SK-N-SH (cell line): ENCODE data around the gene ABHD17C. TPM values are rescaled to one million over a fixed set of nuclear protein-coding genes. Genes with fewer than 3 reads are reported as not detected.

Experiments used
- CTCF ChIA-PET: fragments of 300-600, 350-600 bp; formaldehyde crosslinking; extraction: SDS; loops from one replicate; lab custom pipeline; 2021; lab: Yijun Ruan, JAX
- POLR2A ChIA-PET: fragments of 350-600 bp; sonication (Branson Sonifier 250); formaldehyde crosslinking; extraction: SDS; loops from one replicate; lab custom pipeline; 2020; ENCODE audit warnings: antibody characterized with exemption, inconsistent platforms; lab: Yijun Ruan, JAX
- DNase-seq: peaks from one replicate; pipeline ENCODE4 v3.0.0; 2012
- H2AFZ ChIP-seq: fragments of 200-600 bp; sonication (generic); 2 replicates; pipeline ENCODE4 v1.8.1; 2016; ENCODE audit warnings: antibody characterized with exemption, mild to moderate bottlenecking, low read depth
- H3F3A ChIP-seq: fragments of 200-600 bp; sonication (generic); replicated peaks from 2 replicates; pipeline ENCODE3; 2016; ENCODE audit warnings: antibody characterized with exemption, mild to moderate bottlenecking; ENCODE audit not compliant: insufficient read depth
- H3K27ac ChIP-seq, 2 experiments: fragments of 200-500 bp in 1 of 2; fragments of 200-600 bp in 1 of 2; sonication (Bioruptor generic) in 1 of 2; sonication (generic), shearing (Covaris generic) in 1 of 2; 2 replicates each; pipeline versions ENCODE4 v1.5.1 to v1.6.1; 2014 to 2016; ENCODE audit warnings: low read depth in 2 of 2, inconsistent platforms in 1 of 2, low read length in 1 of 2, mild to moderate bottlenecking in 1 of 2, mixed read lengths in 1 of 2
- H3K27me3 ChIP-seq: fragments of 200-600 bp; sonication (generic), shearing (Covaris generic); 2 replicates; pipeline ENCODE4 v1.6.1; 2016; ENCODE audit warnings: mixed run types; ENCODE audit not compliant: insufficient read depth
- H3K36me3 ChIP-seq, 2 experiments: fragments of 200-500 bp in 1 of 2; fragments of 200-600 bp in 1 of 2; sonication (Bioruptor generic) in 1 of 2; sonication (generic) in 1 of 2; replicated peaks in 1 of 2; 2 replicates each; pipeline versions ENCODE3 to v1.5.1; 2014 to 2016; ENCODE audit warnings: low read length in 1 of 2, mild to moderate bottlenecking in 1 of 2; ENCODE audit not compliant: insufficient read depth in 2 of 2, control insufficient read depth in 1 of 2
- H3K4me1 ChIP-seq, 2 experiments: fragments of 200-500 bp in 1 of 2; fragments of 200-600 bp in 1 of 2; sonication (Bioruptor generic) in 1 of 2; sonication (generic), shearing (Covaris generic) in 1 of 2; 2 replicates each; pipeline versions ENCODE4 v1.5.1 to v1.6.1; 2014 to 2016; ENCODE audit warnings: low read depth in 1 of 2, low read length in 1 of 2, mixed run types in 1 of 2; ENCODE audit not compliant: insufficient read depth in 2 of 2, control insufficient read depth in 1 of 2
- H3K4me2 ChIP-seq: fragments of 200-600 bp; sonication (generic), shearing (Covaris generic); 2 replicates; pipeline ENCODE4 v1.6.1; 2017; ENCODE audit warnings: mixed run types
- H3K4me3 ChIP-seq, 2 experiments: fragments of 200-500 bp in 1 of 2; fragments of 200-600 bp in 1 of 2; sonication (Bioruptor generic) in 1 of 2; sonication (generic), shearing (Covaris generic) in 1 of 2; 2 replicates each; pipeline versions ENCODE4 v1.5.1 to v1.8.1; 2014 to 2016; ENCODE audit warnings: low read depth in 2 of 2, inconsistent platforms in 1 of 2, low read length in 1 of 2, mild to moderate bottlenecking in 1 of 2, mixed read lengths in 1 of 2, moderate library complexity in 1 of 2
- H3K79me2 ChIP-seq: fragments of 200-600 bp; sonication (generic); 2 replicates; pipeline ENCODE4 v1.8.1; 2017; ENCODE audit warnings: mild to moderate bottlenecking; ENCODE audit not compliant: insufficient read depth
- H3K9ac ChIP-seq: fragments of 200-600 bp; sonication (generic); 2 replicates; pipeline ENCODE4 v1.6.1; 2017; ENCODE audit warnings: mixed run types
- H3K9me2 ChIP-seq: fragments of 200-600 bp; sonication (generic); 2 replicates; pipeline ENCODE4 v1.6.1; 2017; ENCODE audit warnings: mixed run types
- H3K9me3 ChIP-seq: fragments of 200-600 bp; sonication (generic); 2 replicates; pipeline ENCODE4 v1.6.1; 2017; ENCODE audit warnings: mixed run types, mild to moderate bottlenecking, moderate library complexity
- H4K20me1 ChIP-seq: fragments of 200-600 bp; sonication (generic); 2 replicates; pipeline ENCODE4 v1.6.1; 2017; ENCODE audit warnings: mild to moderate bottlenecking, mixed run types; ENCODE audit not compliant: insufficient read depth
- CHD2 ChIP-seq: fragments of 150-350 bp; IDR thresholded peaks from 2 replicates; pipeline ENCODE4 v1.6.1; 2018; ENCODE audit warnings: low read length; ENCODE audit not compliant: partially characterized antibody
- ELF1 ChIP-seq: IDR thresholded peaks from 2 replicates; pipeline ENCODE4 v1.4.0; 2012
- EP300 ChIP-seq, 2 experiments: IDR thresholded peaks; 2 replicates each; pipeline versions ENCODE4 v1.4.0 to v1.6.1; 2012; ENCODE audit warnings: borderline replicate concordance in 1 of 2, low read depth in 1 of 2, low read length in 1 of 2
- EZH2phosphoT487 ChIP-seq: fragments of 200-600 bp; sonication (generic); IDR thresholded peaks from 2 replicates; pipeline ENCODE4 v1.6.1; 2017; ENCODE audit warnings: low read depth, mixed run types, mild to moderate bottlenecking, antibody characterized with exemption, moderate library complexity, borderline replicate concordance
- FOSL2 ChIP-seq: IDR thresholded peaks from 2 replicates; pipeline ENCODE4 v1.4.0; 2012; ENCODE audit warnings: low read depth, mild to moderate bottlenecking, moderate library complexity, borderline replicate concordance
- JUND ChIP-seq: IDR thresholded peaks from 2 replicates; pipeline ENCODE4 v1.4.0; 2012
- MAX ChIP-seq: IDR thresholded peaks from 2 replicates; pipeline ENCODE4 v1.4.0; 2012; ENCODE audit warnings: low read depth
- NRF1 ChIP-seq: IDR thresholded peaks from 2 replicates; pipeline ENCODE4 v1.6.1; 2012; ENCODE audit warnings: low read depth, mild to moderate bottlenecking, low read length
- RAD21 ChIP-seq: IDR thresholded peaks from 2 replicates; pipeline ENCODE4 v1.6.1; 2012; ENCODE audit warnings: mild to moderate bottlenecking, low read length
- RCOR1 ChIP-seq: fragments of 150-350 bp; IDR thresholded peaks from 2 replicates; pipeline ENCODE4 v1.6.1; 2017; ENCODE audit warnings: antibody characterized with exemption, low read length
- REST ChIP-seq: IDR thresholded peaks from 2 replicates; pipeline ENCODE4 v1.6.1; 2012; ENCODE audit warnings: mild to moderate bottlenecking, low read depth, low read length, moderate library complexity
- RFX5 ChIP-seq: IDR thresholded peaks from 2 replicates; pipeline ENCODE4 v1.6.1; 2012; ENCODE audit warnings: mild to moderate bottlenecking, improper control_type of control experiment, low read length
- TCF12 ChIP-seq: IDR thresholded peaks from 2 replicates; pipeline ENCODE4 v1.4.0; 2012
- WGBS: methylation state at CpG from one replicate; pipeline ENCODE4 v1.1.6; 2017; ENCODE audit warnings: low lambda C conversion rate; 5-methylcytosine and 5-hydroxymethylcytosine counted together
- polyA plus RNA-seq, 3 experiments: library from polyadenylated mRNA; depleted of rRNA; stranded (reverse); fragments of >200 nt; gene quantifications; 2 replicates each; pipeline ENCODE4 v1.2.3, GENCODE V29; 2012

The ABHD17C gene
- polyA plus RNA-seq, 1 of the 3 experiments (the other 2 are of a cell fraction), result 11.7 TPM

DNA sequence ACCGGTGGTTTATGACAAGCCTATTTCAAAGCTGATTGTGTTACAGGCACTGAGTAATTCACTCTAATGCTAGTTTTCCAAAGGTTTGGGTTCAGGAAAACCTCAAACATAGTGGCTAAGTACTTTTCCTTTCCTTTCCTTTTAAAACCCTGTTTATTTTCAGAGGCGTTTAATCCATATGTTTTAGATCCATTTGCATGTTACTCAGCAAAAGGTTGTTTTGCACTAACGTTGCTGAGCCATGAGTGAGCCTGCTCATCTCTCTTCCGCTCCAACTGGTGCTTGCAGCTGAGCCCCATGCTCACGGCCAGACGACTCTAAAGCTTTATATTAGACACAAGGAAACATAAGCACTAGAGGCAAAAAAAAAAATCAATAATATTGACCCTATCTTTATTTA is 93.4 kb downstream of the ABHD17C start:
- no peak overlapping the region for H2AFZ ChIP-seq
- no peak overlapping the region for H3K4me3 ChIP-seq
- no peaks in the 10 kb centered on the region for H3K9me2 ChIP-seq
- H3K4me1 ChIP-seq, result no peaks in the 10 kb centered on the region; a peak in 1 of 4 replicates
- TF ChIP-seq RAD21 (no peak), EP300 (IDR thresholded peaks at IDR 0.05; ENCODE audit: borderline replicate concordance in 1 of 2, low read depth in 1 of 2, low read length in 1 of 2) (no peak), REST (no peak), ELF1 (no peak), NRF1 (no peak), JUND (no peak), CHD2 (no peak), RCOR1 (no peak)
- H3F3A ChIP-seq, result no peaks in the 10 kb centered on the region
- no peaks in the 10 kb centered on the region for H3K27me3 ChIP-seq
- no peak overlapping the region for H3K4me2 ChIP-seq
- WGBS, result 77% methylated on average over 6 of the region's 6 CpGs
- DNase-seq, result no peak
- H3K79me2 ChIP-seq, result no peaks in the 10 kb centered on the region
- no peaks in the 10 kb centered on the region for H3K9me3 ChIP-seq
- no peak overlapping the region for H3K27ac ChIP-seq
- no peaks in the 10 kb centered on the region for H4K20me1 ChIP-seq
- ChIA-PET CTCF (interaction anchor here (1.0 to 4.5 kb wide), 5 partner anchors 9 to 478 kb away, joined by 3 to 19 read pairs (median 5); partner anchors contain the start of gene CEMIP), POLR2A (no interaction called here)
- no peak overlapping the region for H3K9ac ChIP-seq
- peaks cover 0 to 13% of the 10 kb centered on the region in 2 experiments for H3K36me3 ChIP-seq

GRCh38 chr15:80789296-80789695 is 94.2 kb downstream of the ABHD17C start:
- POLR2A ChIA-PET, result no interaction called here
- peaks cover 0 to 17% of the 10 kb centered on the region in 2 experiments for H3K36me3 ChIP-seq

More at GRCh38 chr15:80789296-80789695, 94.2 kb downstream of the ABHD17C start:
- H3K9ac ChIP-seq, result no peak overlapping the region
- H3K79me2 ChIP-seq, result no peaks in the 10 kb centered on the region
- no peaks in the 10 kb centered on the region for H3K9me2 ChIP-seq
- H4K20me1 ChIP-seq, result no peaks in the 10 kb centered on the region
- TF ChIP-seq RFX5 (no peak), EZH2phosphoT487 (no peak), RAD21 (no peak), FOSL2 (no peak), MAX (no peak), RCOR1 (no peak), EP300 (IDR thresholded peaks at IDR 0.05; ENCODE audit: borderline replicate concordance in 1 of 2, low read depth in 1 of 2, low read length in 1 of 2) (no peak), TCF12 (no peak)
- DNase-seq, result no peak
- no peak overlapping the region for H3K27ac ChIP-seq
- 66% methylated on average over 5 of the region's 5 CpGs for WGBS
- H3K27me3 ChIP-seq, result no peaks in the 10 kb centered on the region
- H3K4me1 ChIP-seq, result no peaks in the 10 kb centered on the region; a peak in 1 of 4 replicates
- H3F3A ChIP-seq, result no peaks in the 10 kb centered on the region
- no peak overlapping the region for H2AFZ ChIP-seq
- H3K9me3 ChIP-seq, result no peaks in the 10 kb centered on the region
- CTCF ChIA-PET, result interaction anchor here (0.9 to 4.5 kb wide), 4 partner anchors 9 to 477 kb away, joined by 3 to 19 read pairs (median 3); no protein-coding TSS in a partner anchor
- H3K4me3 ChIP-seq, result no peak overlapping the region
- H3K4me2 ChIP-seq, result no peak overlapping the region
